Thoracic aorta (tissue), 2 donors: Measurements from ENCODE around the gene MYH7. TPM values are rescaled to one million over a fixed set of nuclear protein-coding genes. Genes with fewer than 3 reads are reported as not detected.
"Not testable (repeated sequence)": the region's sequence is repeated elsewhere in the genome, so short reads cannot be mapped to it uniquely, and the experiment has no call there.

Experiments
- ATAC-seq: fragments of 150-250 bp; one replicate; pipeline ENCODE4 v1.8.0; 2017; ENCODE audit warnings: low read depth; ENCODE audit not compliant: insufficient number of reproducible peaks, low FRiP score
- DNase-seq: peaks from one replicate; pipeline ENCODE4 v3.0.0-alpha.2; 2020; ENCODE audit warnings: low spot score
- H3K27ac ChIP-seq, 2 donors: fragments of 200-600 bp; sonication (generic); 1 replicate in 1 of 2; 2 replicates in 1 of 2; pipeline ENCODE4 v1.5.1; 2016; ENCODE audit warnings: mild to moderate bottlenecking in 2 of 2, moderate library complexity in 2 of 2
- H3K27me3 ChIP-seq: fragments of 200-600 bp; sonication (generic); replicated peaks from 2 replicates; pipeline ENCODE4 v1.6.0; 2016; ENCODE audit warnings: mild to moderate bottlenecking; ENCODE audit not compliant: insufficient read depth
- H3K36me3 ChIP-seq: fragments of 200-600 bp; sonication (generic); one replicate; pipeline ENCODE4 v1.5.1; 2016
- H3K4me1 ChIP-seq, 2 donors: fragments of 200-600 bp; sonication (generic); 1 replicate in 1 of 2; 2 replicates in 1 of 2; pipeline versions ENCODE4 v1.5.1 to v1.6.0; 2016; ENCODE audit warnings: low read depth in 2 of 2, mild to moderate bottlenecking in 1 of 2; ENCODE audit not compliant: control insufficient read depth in 1 of 2
- H3K4me3 ChIP-seq: fragments of 200-600 bp; sonication (generic); 2 replicates; pipeline ENCODE4 v1.5.1; 2016; ENCODE audit warnings: mild to moderate bottlenecking
- H3K9me3 ChIP-seq: fragments of 200-600 bp; sonication (generic); 2 replicates; pipeline ENCODE4 v1.5.1; 2016
- total RNA-seq, 2 donors: library from RNA; depleted of rRNA; stranded (reverse); fragments of >200 nt; gene quantifications; one replicate each; pipeline versions ENCODE4 v1.1.0 to v1.2.3, GENCODE V29; 2016
- TF ChIP-seq, protein P1 (sequence below): fragments of 200-600 bp; sonication (generic); IDR thresholded peaks from one replicate; pipeline ENCODE4 v1.5.1; 2019; ENCODE audit warnings: antibody characterized with exemption

The MYH7 gene
- total RNA-seq, 2 donors from 2014 or later = 0.81 TPM; not detected in 1

GRCh38 chr14:23401291-23401690 is 34.2 kb downstream of the MYH7 start:
- ATAC-seq = no peak
- TF ChIP-seq, protein P1, sequence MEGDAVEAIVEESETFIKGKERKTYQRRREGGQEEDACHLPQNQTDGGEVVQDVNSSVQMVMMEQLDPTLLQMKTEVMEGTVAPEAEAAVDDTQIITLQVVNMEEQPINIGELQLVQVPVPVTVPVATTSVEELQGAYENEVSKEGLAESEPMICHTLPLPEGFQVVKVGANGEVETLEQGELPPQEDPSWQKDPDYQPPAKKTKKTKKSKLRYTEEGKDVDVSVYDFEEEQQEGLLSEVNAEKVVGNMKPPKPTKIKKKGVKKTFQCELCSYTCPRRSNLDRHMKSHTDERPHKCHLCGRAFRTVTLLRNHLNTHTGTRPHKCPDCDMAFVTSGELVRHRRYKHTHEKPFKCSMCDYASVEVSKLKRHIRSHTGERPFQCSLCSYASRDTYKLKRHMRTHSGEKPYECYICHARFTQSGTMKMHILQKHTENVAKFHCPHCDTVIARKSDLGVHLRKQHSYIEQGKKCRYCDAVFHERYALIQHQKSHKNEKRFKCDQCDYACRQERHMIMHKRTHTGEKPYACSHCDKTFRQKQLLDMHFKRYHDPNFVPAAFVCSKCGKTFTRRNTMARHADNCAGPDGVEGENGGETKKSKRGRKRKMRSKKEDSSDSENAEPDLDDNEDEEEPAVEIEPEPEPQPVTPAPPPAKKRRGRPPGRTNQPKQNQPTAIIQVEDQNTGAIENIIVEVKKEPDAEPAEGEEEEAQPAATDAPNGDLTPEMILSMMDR = no peak

GRCh38 chr14:23400496-23401149 is 34.8 kb downstream of the MYH7 start:
- DNase-seq, H3K9me3 ChIP-seq, H3K4me1 ChIP-seq, H3K4me3 ChIP-seq, H3K36me3 ChIP-seq, H3K27ac ChIP-seq, ATAC-seq, H3K27me3 ChIP-seq: not testable (repeated sequence)

More at GRCh38 chr14:23401291-23401690, 34.2 kb downstream of the MYH7 start:
- Histone ChIP-seq H3K27ac (no peak overlapping the region), H3K36me3 (no peaks in the 10 kb centered on the region), H3K9me3 (no peaks in the 10 kb centered on the region), H3K4me3 (no peak overlapping the region), H3K4me1 (no peaks in the 10 kb centered on the region), H3K27me3 (no peaks in the 10 kb centered on the region)
- no peak for DNase-seq

DNA sequence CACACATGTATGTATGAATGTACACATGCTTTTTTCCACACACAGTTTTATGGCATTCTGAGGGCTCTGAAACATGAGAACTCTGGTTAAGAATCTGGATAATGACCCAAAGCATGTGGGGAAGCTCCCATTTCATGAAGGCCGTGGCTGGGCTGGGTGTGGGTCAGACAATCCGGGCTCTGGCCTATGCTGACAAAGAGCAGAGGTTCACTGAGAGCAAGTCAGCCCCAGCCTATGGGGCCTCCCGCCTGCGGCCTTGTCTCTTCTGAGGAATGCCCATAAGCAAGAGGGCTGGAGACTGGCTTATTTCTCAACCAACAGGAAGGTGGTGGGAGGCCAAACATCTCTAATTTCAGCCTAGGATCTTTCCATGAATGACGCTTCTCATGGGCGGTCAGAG is 35.9 kb downstream of the MYH7 start:
- Histone ChIP-seq H3K4me1 (no peaks in the 10 kb centered on the region), H3K36me3 (no peaks in the 10 kb centered on the region), H3K9me3 (no peaks in the 10 kb centered on the region), H3K4me3 (no peak overlapping the region), H3K27me3 (no peaks in the 10 kb centered on the region), H3K27ac (no peak overlapping the region)
- no peak for ATAC-seq
- DNase-seq = no peak
- TF ChIP-seq, protein P1 = no peak

- no peaks in the 10 kb centered on the region for H3K9me3 ChIP-seq
- H3K36me3 ChIP-seq = no peaks in the 10 kb centered on the region
- TF ChIP-seq, protein P1 = no peak
- H3K4me1 ChIP-seq = no peaks in the 10 kb centered on the region
- H3K27me3 ChIP-seq = no peaks in the 10 kb centered on the region
- no peak overlapping the region for H3K4me3 ChIP-seq
- DNase-seq (no peak), ATAC-seq (no peak)
- no peak overlapping the region for H3K27ac ChIP-seq
These were observed 36.3 kb downstream of the MYH7 start for GRCh38 chr14:23399136-23399535.

- ATAC-seq = no peak
- no peaks in the 10 kb centered on the region for H3K27me3 ChIP-seq
- H3K4me3 ChIP-seq = no peak overlapping the region
- H3K36me3 ChIP-seq = no peaks in the 10 kb centered on the region
- TF ChIP-seq, protein P1 = no peak
- no peaks in the 10 kb centered on the region for H3K4me1 ChIP-seq
- no peaks in the 10 kb centered on the region for H3K9me3 ChIP-seq
- no peak overlapping the region for H3K27ac ChIP-seq
- no peak for DNase-seq
These were observed 37.1 kb downstream of the MYH7 start for GRCh38 chr14:23398348-23398747.
